Activated CD8-positive, alpha-beta memory T cell treated with anti-CD3 and anti-CD28 coated beads, Interleukin-2, amount 10 ng/mL, durations not matched to agents 7 days and 5 days (primary cell): ENCODE measurements around the gene ZMIZ1. TPM values are rescaled to one million over a fixed set of nuclear protein-coding genes. Genes with fewer than 3 reads are reported as not detected.

Source experiments
- ATAC-seq: fragments of 150-1000 bp; cut with Tn5 transposase; one replicate; pipeline ENCODE4 v1.10.0; 2021; ENCODE audit warnings: moderate library complexity
- CTCF ChIA-PET: fragments of 350-600 bp; sonication (Branson Sonifier 250); formaldehyde crosslinking; loops from one replicate; lab custom pipeline; 2021; ENCODE audit warnings: antibody characterized with exemption; lab: Charles Lee
- DNase-seq: peaks from one replicate; pipeline ENCODE4 v3.0.0-alpha.2; 2020
- H3K27ac Mint-ChIP-seq: one replicate; pipeline ENCODE4 v1.8.0; 2021; ENCODE audit warnings: mild to moderate bottlenecking, mixed read lengths
- H3K27me3 Mint-ChIP-seq: one replicate; pipeline ENCODE4 v1.8.0; 2021; ENCODE audit warnings: mixed read lengths
- H3K36me3 Mint-ChIP-seq: one replicate; pipeline ENCODE4 v1.8.0; 2021; ENCODE audit warnings: mild to moderate bottlenecking, mixed read lengths
- H3K4me1 Mint-ChIP-seq: one replicate; pipeline ENCODE4 v1.8.0; 2021; ENCODE audit warnings: mixed read lengths
- H3K4me3 Mint-ChIP-seq: one replicate; pipeline ENCODE4 v1.8.0; 2021; ENCODE audit warnings: mild to moderate bottlenecking, moderate library complexity, mixed read lengths
- H3K9me3 Mint-ChIP-seq: one replicate; pipeline ENCODE4 v1.8.0; 2022; ENCODE audit warnings: low read depth, mixed read lengths
- total RNA-seq, 2 experiments: library from RNA; stranded (reverse); gene quantifications; one replicate each; pipeline ENCODE4 v1.2.3, GENCODE V29; 2021

ZMIZ1 gene
- total RNA-seq, 2 experiments from 2014 or later = 52.7 to 71.5 TPM

- Mint-ChIP-seq H3K4me3 (no peak overlapping the region), H3K27me3 (no peaks in the 10 kb centered on the region), H3K27ac (no peak overlapping the region), H3K36me3 (no peaks in the 10 kb centered on the region), H3K9me3 (no peaks in the 10 kb centered on the region), H3K4me1 (peaks cover 6% of the 10 kb centered on the region)
- CTCF ChIA-PET = no interaction called here
- ATAC-seq (no peak), DNase-seq (no peak)
Measured at GRCh38 chr10:79078367-79079053, 9.7 kb downstream of the ZMIZ1 start.

- no peak for DNase-seq
- Mint-ChIP-seq H3K36me3 (no peaks in the 10 kb centered on the region), H3K4me3 (no peak overlapping the region), H3K27ac (no peak overlapping the region), H3K9me3 (no peaks in the 10 kb centered on the region), H3K27me3 (no peaks in the 10 kb centered on the region), H3K4me1 (peaks cover 9% of the 10 kb centered on the region)
- CTCF ChIA-PET = no interaction called here
- no peak for ATAC-seq
Measured at GRCh38 chr10:79079054-79079397, 10.3 kb downstream of the ZMIZ1 start.

- Mint-ChIP-seq H3K27me3 (no peaks in the 10 kb centered on the region), H3K27ac (no peak overlapping the region), H3K4me3 (no peak overlapping the region), H3K9me3 (no peaks in the 10 kb centered on the region), H3K36me3 (no peaks in the 10 kb centered on the region), H3K4me1 (peaks cover 15% of the 10 kb centered on the region)
- DNase-seq (no peak), ATAC-seq (no peak)
- CTCF ChIA-PET = interaction anchor here (0.7 to 1.2 kb wide), 2 partner anchors 10 to 1043 kb away, joined by 3 read pairs; no protein-coding TSS in a partner anchor
Measured at GRCh38 chr10:79079490-79080355, 11.0 kb downstream of the ZMIZ1 start.

GRCh38 chr10:79081353-79082034, 12.7 kb downstream of the ZMIZ1 start:
- no peak for DNase-seq
- Mint-ChIP-seq H3K27me3 (no peaks in the 10 kb centered on the region), H3K4me3 (no peak overlapping the region)

GRCh38 chr10:79082035-79082373, 13.2 kb downstream of the ZMIZ1 start:
- DNase-seq (no peak), ATAC-seq (no peak)
- CTCF ChIA-PET = interaction anchor here (1.2 kb wide), 1 partner anchor 10 kb away, joined by 3 read pairs; no protein-coding TSS in a partner anchor
- Mint-ChIP-seq H3K4me1 (peaks cover 17% of the 10 kb centered on the region), H3K27ac (no peak overlapping the region), H3K36me3 (no peaks in the 10 kb centered on the region), H3K27me3 (no peaks in the 10 kb centered on the region), H3K9me3 (no peaks in the 10 kb centered on the region), H3K4me3 (no peak overlapping the region)

More at GRCh38 chr10:79081353-79082034, 12.7 kb downstream of the ZMIZ1 start:
- CTCF ChIA-PET = interaction anchor here (1.2 kb wide), 1 partner anchor 9 kb away, joined by 3 read pairs; no protein-coding TSS in a partner anchor
- Mint-ChIP-seq H3K4me1 (peaks cover 17% of the 10 kb centered on the region), H3K27ac (no peak overlapping the region), H3K36me3 (no peaks in the 10 kb centered on the region), H3K9me3 (no peaks in the 10 kb centered on the region)
- no peak for ATAC-seq

GRCh38 chr10:79082631-79083596, 14.1 kb downstream of the ZMIZ1 start:
- no peaks in the 10 kb centered on the region for H3K27me3 Mint-ChIP-seq
- DNase-seq = no peak
- peak overlapping the region; percentile 16 for H3K27ac Mint-ChIP-seq
- peaks cover 17% of the 10 kb centered on the region for H3K4me1 Mint-ChIP-seq
- ATAC-seq = no peak
- no peak overlapping the region for H3K4me3 Mint-ChIP-seq
- CTCF ChIA-PET = interaction anchor here (1.2 kb wide), 1 partner anchor 11 kb away, joined by 3 read pairs; no protein-coding TSS in a partner anchor
- no peaks in the 10 kb centered on the region for H3K9me3 Mint-ChIP-seq
- no peaks in the 10 kb centered on the region for H3K36me3 Mint-ChIP-seq

- no peak for DNase-seq
- Mint-ChIP-seq H3K27ac (peak overlapping the region; percentile 5), H3K4me1 (peaks cover 17% of the 10 kb centered on the region), H3K4me3 (no peak overlapping the region), H3K36me3 (no peaks in the 10 kb centered on the region), H3K9me3 (no peaks in the 10 kb centered on the region), H3K27me3 (no peaks in the 10 kb centered on the region)
- CTCF ChIA-PET = interaction anchor here (4.1 kb wide), 1 partner anchor 111 kb away, joined by 15 read pairs; no protein-coding TSS in a partner anchor
- ATAC-seq = peak; percentile 54
Measured at GRCh38 chr10:79084012-79084971, 15.5 kb downstream of the ZMIZ1 start.

GRCh38 chr10:79084972-79085597, 16.3 kb downstream of the ZMIZ1 start:
- no peaks in the 10 kb centered on the region for H3K27me3 Mint-ChIP-seq
- peaks cover 17% of the 10 kb centered on the region for H3K4me1 Mint-ChIP-seq
- no peak overlapping the region for H3K27ac Mint-ChIP-seq
- no peaks in the 10 kb centered on the region for H3K9me3 Mint-ChIP-seq
- ATAC-seq (no peak), DNase-seq (no peak)
- CTCF ChIA-PET = interaction anchor here (4.1 kb wide), 1 partner anchor 110 kb away, joined by 15 read pairs; no protein-coding TSS in a partner anchor
- no peak overlapping the region for H3K4me3 Mint-ChIP-seq
- H3K36me3 Mint-ChIP-seq = no peaks in the 10 kb centered on the region

GRCh38 chr10:79086822-79087221, 18.1 kb downstream of the ZMIZ1 start:
- no peak overlapping the region for H3K27ac Mint-ChIP-seq
- H3K4me1 Mint-ChIP-seq = peaks cover 17% of the 10 kb centered on the region
- no peaks in the 10 kb centered on the region for H3K9me3 Mint-ChIP-seq
- DNase-seq = no peak
- CTCF ChIA-PET = interaction anchor here (4.1 kb wide), 1 partner anchor 109 kb away, joined by 15 read pairs; no protein-coding TSS in a partner anchor
- H3K27me3 Mint-ChIP-seq = no peaks in the 10 kb centered on the region
- no peaks in the 10 kb centered on the region for H3K36me3 Mint-ChIP-seq
- no peak for ATAC-seq
- no peak overlapping the region for H3K4me3 Mint-ChIP-seq

- Mint-ChIP-seq H3K4me3 (no peak overlapping the region), H3K4me1 (peaks cover 17% of the 10 kb centered on the region), H3K27me3 (no peaks in the 10 kb centered on the region), H3K36me3 (no peaks in the 10 kb centered on the region), H3K27ac (no peak overlapping the region), H3K9me3 (no peaks in the 10 kb centered on the region)
- DNase-seq (no peak), ATAC-seq (no peak)
- CTCF ChIA-PET = interaction anchor here (4.1 kb wide), 1 partner anchor 108 kb away, joined by 15 read pairs; no protein-coding TSS in a partner anchor
Measured at GRCh38 chr10:79087721-79088120, 19.0 kb downstream of the ZMIZ1 start.

- no peak for ATAC-seq
- no peak overlapping the region for H3K4me3 Mint-ChIP-seq
- DNase-seq = no peak
- no peaks in the 10 kb centered on the region for H3K27me3 Mint-ChIP-seq
- H3K9me3 Mint-ChIP-seq = no peaks in the 10 kb centered on the region
- no peaks in the 10 kb centered on the region for H3K36me3 Mint-ChIP-seq
- H3K27ac Mint-ChIP-seq = no peak overlapping the region
- peaks cover 14% of the 10 kb centered on the region for H3K4me1 Mint-ChIP-seq
- CTCF ChIA-PET = interaction anchor here (0.6 kb wide), 1 partner anchor 114 kb away, joined by 3 read pairs; no protein-coding TSS in a partner anchor
Measured at GRCh38 chr10:79088176-79088575, 19.4 kb downstream of the ZMIZ1 start.
